Erythroblast (primary cell): ENCODE measurements around the gene LHPP.

ENCODE experiments used
- GATA1 ChIP-seq: IDR thresholded peaks from 2 replicates; pipeline ENCODE4 v1.6.1; 2011; ENCODE audit warnings: low read depth, mild to moderate bottlenecking, control low read depth, low read length, moderate library complexity
- POLR2A ChIP-seq: IDR thresholded peaks from 2 replicates; pipeline ENCODE4 v1.6.1; 2011; ENCODE audit warnings: mild to moderate bottlenecking, low read length

GRCh38 chr10:124451276-124451675, 10.3 kb upstream of the LHPP start:
- TF ChIP-seq POLR2A: no peak
- no peak for TF ChIP-seq GATA1
